HEK293 (cell line): ENCODE results near the gene SIAH2.

ENCODE experiments used
- BCL11A ChIP-seq: fragments of 450-650 bp; formaldehyde crosslinking; IDR thresholded peaks from 2 replicates; pipeline ENCODE4 v1.5.1; 2016; ENCODE audit warnings: low read depth, missing biosample characterization, missing genetic modification characterization
- EGR2 ChIP-seq: fragments of 450-650 bp; formaldehyde crosslinking; IDR thresholded peaks from 2 replicates; pipeline ENCODE4 v1.5.1; 2016; ENCODE audit warnings: low read depth, missing biosample characterization, missing genetic modification characterization
- FEZF1 ChIP-seq: fragments of 450-650 bp; formaldehyde crosslinking; IDR thresholded peaks from 2 replicates; pipeline ENCODE4 v1.5.1; 2016; ENCODE audit warnings: missing biosample characterization, missing genetic modification characterization
- HIC1 ChIP-seq: fragments of 450-650 bp; formaldehyde crosslinking; IDR thresholded peaks from 2 replicates; pipeline ENCODE4 v1.5.1; 2016; ENCODE audit warnings: missing biosample characterization, missing genetic modification characterization
- KLF16 ChIP-seq: fragments of 450-650 bp; formaldehyde crosslinking; IDR thresholded peaks from 2 replicates; pipeline ENCODE4 v1.5.1; 2017; ENCODE audit warnings: missing biosample characterization, missing genetic modification characterization
- KLF8 ChIP-seq: fragments of 450-650 bp; formaldehyde crosslinking; IDR thresholded peaks from 2 replicates; pipeline ENCODE4 v1.5.1; 2016; ENCODE audit warnings: missing biosample characterization, missing genetic modification characterization
- KLF9 ChIP-seq: fragments of 450-650 bp; formaldehyde crosslinking; IDR thresholded peaks from 2 replicates; pipeline ENCODE4 v1.5.1; 2016; ENCODE audit warnings: missing biosample characterization, missing genetic modification characterization, low read depth
- PATZ1 ChIP-seq: fragments of 450-650 bp; formaldehyde crosslinking; IDR thresholded peaks from 2 replicates; pipeline ENCODE4 v1.5.1; 2016; ENCODE audit warnings: missing biosample characterization, missing genetic modification characterization
- SP2 ChIP-seq: fragments of 450-650 bp; formaldehyde crosslinking; IDR thresholded peaks from 2 replicates; pipeline ENCODE4 v1.5.1; 2016; ENCODE audit warnings: missing biosample characterization, missing genetic modification characterization
- TCF7L2 ChIP-seq: IDR thresholded peaks from 2 replicates; pipeline ENCODE4 v1.6.1; 2011; ENCODE audit warnings: low read depth, mild to moderate bottlenecking, inconsistent platforms, low read length, moderate library complexity, borderline replicate concordance
- ZBTB20 ChIP-seq: fragments of 450-650 bp; formaldehyde crosslinking; IDR thresholded peaks from 2 replicates; pipeline ENCODE4 v1.5.1; 2016; ENCODE audit warnings: missing biosample characterization, missing genetic modification characterization
- ZBTB8A ChIP-seq: fragments of 450-650 bp; formaldehyde crosslinking; IDR thresholded peaks from 2 replicates; pipeline ENCODE4 v1.5.1; 2016; ENCODE audit warnings: missing biosample characterization, missing genetic modification characterization
- ZFHX2 ChIP-seq: fragments of 450-650 bp; formaldehyde crosslinking; conservative IDR thresholded peaks from 2 replicates; pipeline ENCODE4 v1.5.1; 2016; ENCODE audit warnings: missing biosample characterization, missing genetic modification characterization
- ZFP3 ChIP-seq: fragments of 450-650 bp; formaldehyde crosslinking; IDR thresholded peaks from 2 replicates; pipeline ENCODE4 v1.5.1; 2016; ENCODE audit warnings: low read depth, missing biosample characterization, missing genetic modification characterization
- ZIC2 ChIP-seq: fragments of 450-650 bp; formaldehyde crosslinking; IDR thresholded peaks from 2 replicates; pipeline ENCODE4 v1.5.1; 2016; ENCODE audit warnings: missing biosample characterization, missing genetic modification characterization
- ZNF169 ChIP-seq: fragments of 450-650 bp; formaldehyde crosslinking; IDR thresholded peaks from 2 replicates; pipeline ENCODE4 v1.5.1; 2016; ENCODE audit warnings: missing biosample characterization, missing genetic modification characterization
- ZNF214 ChIP-seq: fragments of 450-650 bp; formaldehyde crosslinking; IDR thresholded peaks from 2 replicates; pipeline ENCODE4 v1.5.1; 2017; ENCODE audit warnings: missing biosample characterization, mild to moderate bottlenecking, missing genetic modification characterization, borderline replicate concordance
- ZNF362 ChIP-seq: fragments of 450-650 bp; formaldehyde crosslinking; IDR thresholded peaks from 2 replicates; pipeline ENCODE4 v1.5.1; 2016; ENCODE audit warnings: missing biosample characterization, missing genetic modification characterization
- ZNF391 ChIP-seq: fragments of 450-650 bp; formaldehyde crosslinking; IDR thresholded peaks from 2 replicates; pipeline ENCODE4 v1.5.1; 2016; ENCODE audit warnings: low read depth, missing biosample characterization, missing genetic modification characterization, borderline replicate concordance
- ZNF423 ChIP-seq: fragments of 450-650 bp; formaldehyde crosslinking; IDR thresholded peaks from 2 replicates; pipeline ENCODE4 v1.5.1; 2016; ENCODE audit warnings: missing biosample characterization, missing genetic modification characterization
- ZNF521 ChIP-seq: fragments of 450-650 bp; formaldehyde crosslinking; IDR thresholded peaks from 2 replicates; pipeline ENCODE4 v1.5.1; 2017; ENCODE audit warnings: missing biosample characterization, mild to moderate bottlenecking, missing genetic modification characterization
- ZNF629 ChIP-seq: fragments of 450-650 bp; formaldehyde crosslinking; IDR thresholded peaks from 2 replicates; pipeline ENCODE4 v1.5.1; 2017; ENCODE audit warnings: missing biosample characterization, missing genetic modification characterization
- ZNF776 ChIP-seq: fragments of 450-650 bp; formaldehyde crosslinking; IDR thresholded peaks from 2 replicates; pipeline ENCODE4 v1.5.0; 2017; ENCODE audit warnings: missing biosample characterization, missing genetic modification characterization, borderline replicate concordance
- ZSCAN30 ChIP-seq: fragments of 450-650 bp; IDR thresholded peaks from 2 replicates; pipeline ENCODE4 v1.5.1; 2018; ENCODE audit warnings: missing biosample characterization, mild to moderate bottlenecking, missing genetic modification characterization, moderate library complexity
- ZXDB ChIP-seq: fragments of 450-650 bp; formaldehyde crosslinking; IDR thresholded peaks from 2 replicates; pipeline ENCODE4 v1.5.1; 2016; ENCODE audit warnings: missing biosample characterization, missing genetic modification characterization
- TF ChIP-seq, protein P1 (sequence below): fragments of 450-650 bp; formaldehyde crosslinking; IDR thresholded peaks from 2 replicates; pipeline ENCODE4 v1.5.1; 2016; ENCODE audit warnings: missing biosample characterization, missing genetic modification characterization
- TF ChIP-seq, protein P2 (sequence below): fragments of 450-650 bp; formaldehyde crosslinking; optimal IDR thresholded peaks from 2 replicates; pipeline ENCODE3; 2016; ENCODE audit warnings: missing biosample characterization, mild to moderate bottlenecking, missing genetic modification characterization
- TF ChIP-seq, protein P3 (sequence below): fragments of 450-650 bp; IDR thresholded peaks from 2 replicates; pipeline ENCODE4 v1.5.1; 2018; ENCODE audit warnings: missing biosample characterization, mild to moderate bottlenecking, missing genetic modification characterization

SIAH2 gene

GRCh38 chr3:150763122-150763840 lies at the start of gene SIAH2 (continued):
- 0 out of 2 replicates have a peak, but pooled peaks have one; percentile 41 for TF ChIP-seq ZSCAN30 (tag by site-specific recombination)
- TF ChIP-seq KLF16 (tag by site-specific recombination) = peak; percentile 38; the same call in 1 of the 2 replicates
- peak; percentile 90 for TF ChIP-seq ZNF423 (tag by site-specific recombination)
- TF ChIP-seq BCL11A (tag by site-specific recombination) = peak; percentile 28; the same call in 1 of the 2 replicates
- peak; percentile 70 for TF ChIP-seq EGR2 (tag by site-specific recombination)
- 0 out of 2 replicates have a peak, but pooled peaks have one; percentile 35 for TF ChIP-seq FEZF1 (tag by site-specific recombination)
- TF ChIP-seq ZNF776 (tag by site-specific recombination) = no peak
- TF ChIP-seq, protein P1, sequence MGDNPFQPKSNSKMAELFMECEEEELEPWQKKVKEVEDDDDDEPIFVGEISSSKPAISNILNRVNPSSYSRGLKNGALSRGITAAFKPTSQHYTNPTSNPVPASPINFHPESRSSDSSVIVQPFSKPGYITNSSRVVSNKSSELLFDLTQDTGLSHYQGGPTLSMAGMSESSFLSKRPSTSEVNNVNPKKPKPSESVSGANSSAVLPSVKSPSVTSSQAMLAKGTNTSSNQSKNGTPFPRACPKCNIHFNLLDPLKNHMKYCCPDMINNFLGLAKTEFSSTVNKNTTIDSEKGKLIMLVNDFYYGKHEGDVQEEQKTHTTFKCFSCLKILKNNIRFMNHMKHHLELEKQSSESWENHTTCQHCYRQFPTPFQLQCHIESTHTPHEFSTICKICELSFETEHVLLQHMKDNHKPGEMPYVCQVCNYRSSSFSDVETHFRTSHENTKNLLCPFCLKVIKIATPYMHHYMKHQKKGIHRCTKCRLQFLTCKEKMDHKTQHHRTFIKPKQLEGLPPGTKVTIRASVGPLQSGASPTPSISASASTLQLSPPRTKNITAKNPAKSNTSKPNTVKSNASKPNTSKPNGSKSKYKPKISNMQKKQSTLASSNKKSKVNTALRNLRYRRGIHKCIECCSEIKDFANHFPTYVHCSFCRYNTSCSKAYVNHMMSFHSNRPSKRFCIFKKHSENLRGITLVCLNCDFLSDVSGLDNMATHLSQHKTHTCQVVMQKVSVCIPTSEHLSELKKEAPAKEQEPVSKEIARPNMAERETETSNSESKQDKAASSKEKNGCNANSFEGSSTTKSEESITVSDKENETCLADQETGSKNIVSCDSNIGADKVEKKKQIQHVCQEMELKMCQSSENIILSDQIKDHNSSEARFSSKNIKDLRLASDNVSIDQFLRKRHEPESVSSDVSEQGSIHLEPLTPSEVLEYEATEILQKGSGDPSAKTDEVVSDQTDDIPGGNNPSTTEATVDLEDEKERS (tag by site-specific recombination) = peak; percentile 30; the same call in 1 of the 2 replicates
- peak; percentile 78 for TF ChIP-seq KLF8 (tag by site-specific recombination)
- no peak for TF ChIP-seq TCF7L2
- TF ChIP-seq SP2 (tag by site-specific recombination) = peak; percentile 70
- TF ChIP-seq ZFHX2 (tag by site-specific recombination) = peak; percentile 75
- peak; percentile 96 for TF ChIP-seq ZXDB (tag by site-specific recombination)
- TF ChIP-seq ZNF362 (tag by site-specific recombination) = 0 out of 2 replicates have a peak, but pooled peaks have one; percentile 19
- TF ChIP-seq KLF9 = peak; percentile 81; the same call in 1 of the 2 replicates
- no peak for TF ChIP-seq HIC1 (tag by site-specific recombination)
- peak; percentile 86; the same call in 1 of the 2 replicates for TF ChIP-seq ZBTB8A (tag by site-specific recombination)
- peak; percentile 37; the same call in 1 of the 2 replicates for TF ChIP-seq ZBTB20 (tag by site-specific recombination)
- no peak for TF ChIP-seq ZFP3 (tag by site-specific recombination)
- TF ChIP-seq, protein P2, sequence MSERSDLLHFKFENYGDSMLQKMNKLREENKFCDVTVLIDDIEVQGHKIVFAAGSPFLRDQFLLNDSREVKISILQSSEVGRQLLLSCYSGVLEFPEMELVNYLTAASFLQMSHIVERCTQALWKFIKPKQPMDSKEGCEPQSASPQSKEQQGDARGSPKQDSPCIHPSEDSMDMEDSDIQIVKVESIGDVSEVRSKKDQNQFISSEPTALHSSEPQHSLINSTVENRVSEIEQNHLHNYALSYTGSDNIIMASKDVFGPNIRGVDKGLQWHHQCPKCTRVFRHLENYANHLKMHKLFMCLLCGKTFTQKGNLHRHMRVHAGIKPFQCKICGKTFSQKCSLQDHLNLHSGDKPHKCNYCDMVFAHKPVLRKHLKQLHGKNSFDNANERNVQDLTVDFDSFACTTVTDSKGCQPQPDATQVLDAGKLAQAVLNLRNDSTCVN (tag by site-specific recombination) = peak; percentile 68
- no peak for TF ChIP-seq ZNF169 (tag by site-specific recombination)
- TF ChIP-seq PATZ1 (tag by site-specific recombination) = peak; percentile 78
- TF ChIP-seq ZNF521 (tag by site-specific recombination) = no peak
- TF ChIP-seq ZIC2 = peak; percentile 55
- TF ChIP-seq, protein P3, sequence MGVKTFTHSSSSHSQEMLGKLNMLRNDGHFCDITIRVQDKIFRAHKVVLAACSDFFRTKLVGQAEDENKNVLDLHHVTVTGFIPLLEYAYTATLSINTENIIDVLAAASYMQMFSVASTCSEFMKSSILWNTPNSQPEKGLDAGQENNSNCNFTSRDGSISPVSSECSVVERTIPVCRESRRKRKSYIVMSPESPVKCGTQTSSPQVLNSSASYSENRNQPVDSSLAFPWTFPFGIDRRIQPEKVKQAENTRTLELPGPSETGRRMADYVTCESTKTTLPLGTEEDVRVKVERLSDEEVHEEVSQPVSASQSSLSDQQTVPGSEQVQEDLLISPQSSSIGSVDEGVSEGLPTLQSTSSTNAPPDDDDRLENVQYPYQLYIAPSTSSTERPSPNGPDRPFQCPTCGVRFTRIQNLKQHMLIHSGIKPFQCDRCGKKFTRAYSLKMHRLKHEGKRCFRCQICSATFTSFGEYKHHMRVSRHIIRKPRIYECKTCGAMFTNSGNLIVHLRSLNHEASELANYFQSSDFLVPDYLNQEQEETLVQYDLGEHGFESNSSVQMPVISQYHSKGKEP (tag by site-specific recombination) = peak; percentile 69; the same call in 1 of the 2 replicates
- TF ChIP-seq ZNF391 (tag by site-specific recombination) = no peak
- peak; percentile 24; the same call in 1 of the 2 replicates for TF ChIP-seq ZNF629 (tag by site-specific recombination)
- TF ChIP-seq ZNF214 = no peak
